Thyroid gland (tissue), 4 donors: ENCODE measurements around the gene MCM10. TPM values are rescaled to one million over a fixed set of nuclear protein-coding genes. Genes with fewer than 3 reads are reported as not detected.

Source experiments
- DNase-seq, 2 donors: peaks; one replicate each; pipeline ENCODE4 v3.0.0-alpha.2; 2019
- H3K27ac ChIP-seq, 3 donors: fragments of 200-600 bp; sonication (generic); 1 replicate in 2 of 3; 2 replicates in 1 of 3; pipeline ENCODE4 v1.5.1; 2016 to 2019; ENCODE audit warnings: mild to moderate bottlenecking in 1 of 3, moderate library complexity in 1 of 3
- H3K27me3 ChIP-seq: fragments of 200-600 bp; sonication (generic); one replicate; pipeline ENCODE4 v1.5.1; 2019
- H3K36me3 ChIP-seq, 2 donors: fragments of 200-600 bp; sonication (generic); one replicate each; pipeline ENCODE4 v1.5.1; 2016 to 2019
- H3K4me1 ChIP-seq, 2 donors: fragments of 200-600 bp; sonication (generic); one replicate each; pipeline ENCODE4 v1.5.1; 2017 to 2019
- H3K4me3 ChIP-seq, 3 donors: fragments of 200-600 bp; sonication (generic); replicated peaks in 1 of 3; 1 replicate in 2 of 3; 2 replicates in 1 of 3; pipeline ENCODE4 v1.5.1; 2016; ENCODE audit warnings: mild to moderate bottlenecking in 1 of 3
- H3K9me3 ChIP-seq: fragments of 200-600 bp; sonication (generic); one replicate; pipeline ENCODE4 v1.5.1; 2017
- POLR2A ChIP-seq, 2 donors: fragments of 450-650 bp; IDR thresholded peaks; one replicate each; pipeline ENCODE4 v1.6.1; 2017; ENCODE audit warnings: antibody characterized with exemption in 2 of 2, mild to moderate bottlenecking in 2 of 2, moderate library complexity in 1 of 2
- whole genome bisulfite sequencing, 2 donors: methylation state at CpG; one replicate each; pipeline ENCODE4 v1.1.5; 2017; 5-methylcytosine and 5-hydroxymethylcytosine counted together
- intact Hi-C: fragments of 100-400 bp; cut with DNase I; formaldehyde crosslinking; loops from one replicate; pipeline ENCODE4 v1.15.1; 2023
- total RNA-seq, 4 donors: library from RNA; depleted of rRNA; stranded (reverse); fragments of >200 nt; gene quantifications; one replicate each; pipeline ENCODE4 v1.2.3, GENCODE V29; 2016
- TF ChIP-seq, protein P1 (sequence below), 6 experiments: fragments of 200-600 bp in 3 of 6; fragments of 450-650 bp in 3 of 6; sonication (generic) in 3 of 6; IDR thresholded peaks; one replicate each; pipeline ENCODE4 v1.5.1; 2016 to 2019; ENCODE audit warnings: antibody characterized with exemption in 6 of 6, mild to moderate bottlenecking in 2 of 6, inconsistent platforms in 1 of 6, moderate library complexity in 1 of 6

MCM10 gene
- total RNA-seq, 4 donors from 2014 or later, result 0.24 to 1.4 (median 0.49) TPM

DNA sequence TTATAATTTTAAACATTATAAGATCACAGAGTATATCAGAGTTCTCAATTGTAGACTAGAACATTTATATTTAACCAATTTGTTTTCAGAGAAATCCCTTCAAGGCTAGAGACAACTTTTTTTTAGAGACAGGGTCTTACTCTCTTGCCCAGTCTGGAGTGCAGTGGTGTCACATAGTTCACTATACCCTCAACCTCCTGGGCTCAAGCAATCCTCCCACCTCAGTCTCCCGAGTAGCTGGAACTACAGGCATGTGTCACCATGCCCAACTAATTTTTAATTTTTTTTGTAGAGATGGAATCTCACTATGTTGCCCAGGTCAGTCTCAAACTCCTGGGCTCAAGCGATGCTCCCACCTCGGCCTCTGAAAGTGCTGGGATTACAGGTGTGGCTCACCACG, 57.5 kb downstream of the MCM10 start:
- no peaks in the 10 kb centered on the region for H3K9me3 ChIP-seq
- no peak overlapping the region for H3K4me3 ChIP-seq
- intact Hi-C loops, result no loop called here
- no peak overlapping the region for H3K27ac ChIP-seq
- H3K27me3 ChIP-seq, result no peaks in the 10 kb centered on the region
- 97 to 98% methylated on average over 4 of the region's 4 CpGs for WGBS, 2 donors
- no peaks in the 10 kb centered on the region for H3K4me1 ChIP-seq
- no peak for DNase-seq
- TF ChIP-seq, protein P1, sequence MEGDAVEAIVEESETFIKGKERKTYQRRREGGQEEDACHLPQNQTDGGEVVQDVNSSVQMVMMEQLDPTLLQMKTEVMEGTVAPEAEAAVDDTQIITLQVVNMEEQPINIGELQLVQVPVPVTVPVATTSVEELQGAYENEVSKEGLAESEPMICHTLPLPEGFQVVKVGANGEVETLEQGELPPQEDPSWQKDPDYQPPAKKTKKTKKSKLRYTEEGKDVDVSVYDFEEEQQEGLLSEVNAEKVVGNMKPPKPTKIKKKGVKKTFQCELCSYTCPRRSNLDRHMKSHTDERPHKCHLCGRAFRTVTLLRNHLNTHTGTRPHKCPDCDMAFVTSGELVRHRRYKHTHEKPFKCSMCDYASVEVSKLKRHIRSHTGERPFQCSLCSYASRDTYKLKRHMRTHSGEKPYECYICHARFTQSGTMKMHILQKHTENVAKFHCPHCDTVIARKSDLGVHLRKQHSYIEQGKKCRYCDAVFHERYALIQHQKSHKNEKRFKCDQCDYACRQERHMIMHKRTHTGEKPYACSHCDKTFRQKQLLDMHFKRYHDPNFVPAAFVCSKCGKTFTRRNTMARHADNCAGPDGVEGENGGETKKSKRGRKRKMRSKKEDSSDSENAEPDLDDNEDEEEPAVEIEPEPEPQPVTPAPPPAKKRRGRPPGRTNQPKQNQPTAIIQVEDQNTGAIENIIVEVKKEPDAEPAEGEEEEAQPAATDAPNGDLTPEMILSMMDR (IDR thresholded peaks at IDR 0.05), result no peak
- TF ChIP-seq POLR2A (IDR thresholded peaks at IDR 0.05), result no peak
- no peaks in the 10 kb centered on the region for H3K36me3 ChIP-seq

DNA sequence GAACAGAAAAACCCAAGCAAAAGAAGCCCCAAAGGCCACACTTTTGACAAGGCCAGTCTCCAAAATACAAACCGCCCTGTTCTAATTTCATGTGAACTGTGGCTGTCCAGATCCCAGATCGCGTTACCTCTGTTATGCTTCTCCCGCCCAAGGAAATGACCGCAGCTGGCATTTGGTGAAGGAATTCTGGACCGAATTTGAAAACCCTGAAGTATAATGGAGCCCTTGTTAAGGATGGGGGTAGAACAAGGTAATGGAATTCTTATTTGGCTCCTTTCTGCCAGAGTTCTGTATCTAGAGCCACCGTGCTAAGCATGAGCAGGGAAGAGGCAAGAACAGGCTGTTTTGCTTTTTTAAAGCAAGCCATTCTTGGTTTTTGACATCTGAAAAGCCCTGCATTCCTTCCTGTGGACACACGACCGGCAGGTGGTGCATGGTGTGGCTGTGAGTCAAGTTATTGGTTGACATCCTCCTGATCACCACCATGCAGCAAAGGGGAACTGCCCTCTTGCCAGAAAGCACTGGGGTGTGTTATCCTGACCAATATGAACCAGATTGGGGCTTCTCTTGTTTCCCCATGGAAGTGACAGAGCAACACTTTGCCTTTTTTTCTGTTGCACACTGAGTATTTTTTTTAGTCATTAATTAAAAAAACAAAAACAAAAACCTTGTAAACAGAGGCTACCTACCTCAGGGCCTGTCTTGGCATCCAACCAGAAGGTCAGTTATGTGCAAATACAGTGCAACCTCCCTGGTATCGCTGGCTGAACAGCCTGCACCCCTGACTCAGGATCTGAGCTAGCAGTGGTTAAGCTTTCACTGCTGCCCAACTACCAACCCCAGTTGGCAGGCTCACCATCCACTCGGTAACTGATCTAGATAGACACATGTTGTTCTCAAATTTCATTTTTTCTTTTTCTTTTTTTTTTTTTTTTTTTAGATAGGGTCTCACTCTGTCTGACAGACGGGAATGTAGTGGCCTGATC, 58.6 kb downstream of the MCM10 start:
- no peaks in the 10 kb centered on the region for H3K27me3 ChIP-seq
- H3K36me3 ChIP-seq, result no peaks in the 10 kb centered on the region
- H3K9me3 ChIP-seq, result no peaks in the 10 kb centered on the region
- H3K27ac ChIP-seq, result no peak overlapping the region
- H3K4me1 ChIP-seq, result no peaks in the 10 kb centered on the region
- H3K4me3 ChIP-seq, result no peak overlapping the region
- intact Hi-C loops, result no loop called here
- TF ChIP-seq, protein P1 (IDR thresholded peaks at IDR 0.05), result peak in 3 of 6 experiments; percentile 16 to 43 (median 41)
- no peak for TF ChIP-seq POLR2A (IDR thresholded peaks at IDR 0.05)
- 55 to 66% methylated on average over 12 of the region's 12 CpGs for WGBS, 2 donors
- peak; percentile 60 to 76 for DNase-seq

DNA sequence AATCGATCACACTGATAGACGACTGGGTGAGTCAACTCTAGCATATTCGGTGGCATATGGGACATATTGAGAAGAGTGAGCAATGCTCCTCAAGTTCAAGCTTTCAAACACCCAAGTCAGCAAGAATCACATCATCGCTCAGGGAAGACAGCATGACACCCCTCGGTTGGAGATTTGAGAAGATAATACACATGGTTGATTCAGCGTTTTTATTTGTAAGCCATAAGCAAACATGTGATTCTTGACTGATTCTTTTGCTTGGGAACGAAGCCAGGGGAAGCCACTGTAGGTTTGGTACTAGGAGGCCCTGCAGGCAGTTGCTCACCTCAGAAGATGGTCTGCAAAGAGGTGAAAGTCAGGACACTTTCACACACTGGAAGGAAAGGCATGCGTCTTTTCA, 60.2 kb downstream of the MCM10 start:
- H3K4me1 ChIP-seq, result no peaks in the 10 kb centered on the region
- no peaks in the 10 kb centered on the region for H3K36me3 ChIP-seq
- TF ChIP-seq POLR2A (IDR thresholded peaks at IDR 0.05), result no peak
- TF ChIP-seq, protein P1 (IDR thresholded peaks at IDR 0.05), result no peak
- no peaks in the 10 kb centered on the region for H3K27me3 ChIP-seq
- H3K9me3 ChIP-seq, result no peaks in the 10 kb centered on the region
- WGBS, 2 donors, result 76 to 80% methylated on average over 8 of the region's 8 CpGs
- no peak for DNase-seq
- no peak overlapping the region for H3K4me3 ChIP-seq
- no peak overlapping the region for H3K27ac ChIP-seq
- intact Hi-C loops, result no loop called here

DNA sequence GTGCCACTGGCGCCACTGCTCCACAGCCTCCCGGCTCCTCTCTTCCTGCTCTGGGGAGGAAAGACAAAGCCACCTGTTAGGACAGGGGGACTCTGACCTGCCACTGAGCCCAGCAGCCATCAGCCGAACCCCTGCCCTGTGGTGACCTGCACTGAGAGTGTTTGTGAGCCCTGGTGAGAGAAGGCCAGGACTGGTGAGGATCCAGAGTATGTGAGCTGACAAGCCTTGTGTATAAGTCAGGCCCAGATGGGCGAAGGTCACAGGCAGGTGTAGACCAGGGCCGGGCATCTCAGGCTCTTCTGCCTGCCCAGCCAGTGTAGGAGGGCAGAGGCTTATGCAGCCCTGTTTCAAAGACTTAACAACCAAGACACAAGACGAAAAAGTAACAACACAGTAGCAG, 60.8 kb downstream of the MCM10 start:
- no peak overlapping the region for H3K27ac ChIP-seq
- H3K4me1 ChIP-seq, result no peaks in the 10 kb centered on the region
- H3K9me3 ChIP-seq, result no peaks in the 10 kb centered on the region
- H3K27me3 ChIP-seq, result no peaks in the 10 kb centered on the region
- no peak for DNase-seq
- TF ChIP-seq, protein P1 (IDR thresholded peaks at IDR 0.05), result no peak
- no peak for TF ChIP-seq POLR2A (IDR thresholded peaks at IDR 0.05)
- no peaks in the 10 kb centered on the region for H3K36me3 ChIP-seq
- WGBS, 2 donors, result 90 to 92% methylated on average over 6 of the region's 6 CpGs
- H3K4me3 ChIP-seq, result no peak overlapping the region
- intact Hi-C loops, result no loop called here

DNA sequence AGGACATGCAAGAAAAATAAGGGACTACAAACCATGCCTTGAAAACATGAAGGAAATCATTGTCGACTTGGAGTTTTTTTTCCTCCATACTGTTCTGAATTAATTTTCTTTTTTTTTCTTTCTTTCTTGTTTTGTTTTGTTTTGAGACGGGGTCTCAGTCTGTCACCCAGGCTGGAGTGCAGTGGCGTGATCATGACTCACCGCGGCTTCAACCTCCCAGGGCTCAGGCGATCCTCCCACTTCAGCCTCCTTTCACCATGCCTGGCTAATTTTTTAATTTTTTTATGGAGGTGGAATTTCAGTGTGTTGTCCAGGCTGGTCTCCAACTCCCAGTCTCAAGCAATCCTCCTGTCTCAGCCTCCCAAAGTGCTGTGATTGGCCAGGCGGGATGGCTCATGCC, 61.2 kb downstream of the MCM10 start:
- no peak overlapping the region for H3K4me3 ChIP-seq
- 94 to 95% methylated on average over 7 of the region's 7 CpGs for WGBS, 2 donors
- H3K4me1 ChIP-seq, result no peaks in the 10 kb centered on the region
- DNase-seq, result no peak
- intact Hi-C loops, result no loop called here
- H3K36me3 ChIP-seq, result no peaks in the 10 kb centered on the region
- no peaks in the 10 kb centered on the region for H3K9me3 ChIP-seq
- TF ChIP-seq, protein P1 (IDR thresholded peaks at IDR 0.05), result no peak
- TF ChIP-seq POLR2A (IDR thresholded peaks at IDR 0.05), result no peak
- no peaks in the 10 kb centered on the region for H3K27me3 ChIP-seq
- no peak overlapping the region for H3K27ac ChIP-seq
